ENCODE results near the gene ZMYM1. TPM values are rescaled to one million over a fixed set of nuclear protein-coding genes. Genes with fewer than 3 reads are reported as not detected.
"Not testable (repeated sequence)": the region's sequence is repeated elsewhere in the genome, so short reads cannot be mapped to it uniquely, and the experiment has no call there.

The ZMYM1 gene
- total RNA-seq: 9.0 and 13.5 TPM in 2 replicates

- intact Hi-C loops (cut with micrococcal nuclease): loop anchor here (1.0 to 2.0 kb wide), 5 partner anchors 48 to 227 kb away; partner anchors contain the start of genes SFPQ, SMIM12 and ZMYM6
Measured at GRCh38 chr1:35079003-35079930, at the start of gene ZMYM1. ZMYM1 (plus strand) TSS chr1:35079385; CDS start chr1:35093988, 14,603 bp downstream.

GRCh38 chr1:35029761-35030160 is 49.4 kb upstream of the ZMYM1 start:
- intact Hi-C loops (cut with micrococcal nuclease): loop anchor here (2.0 to 5.0 kb wide), 3 partner anchors 42 to 171 kb away; partner anchors contain the start of genes SFPQ, SMIM12 and TMEM35B

- intact Hi-C loops (cut with micrococcal nuclease): loop anchor here (2.0 to 5.0 kb wide), 3 partner anchors 43 to 172 kb away; partner anchors contain the start of genes SFPQ, SMIM12 and TMEM35B
Measured at GRCh38 chr1:35030338-35030737, 48.8 kb upstream of the ZMYM1 start.

GRCh38 chr1:35030756-35031446 is 48.3 kb upstream of the ZMYM1 start:
- intact Hi-C loops (cut with micrococcal nuclease): loop anchor here (1.0 to 5.0 kb wide), 4 partner anchors 44 to 172 kb away; partner anchors contain the start of genes SFPQ, SMIM12, TMEM35B and ZMYM1

- intact Hi-C loops (cut with micrococcal nuclease): loop anchor here (5.0 kb wide), 1 partner anchor 45 kb away; the partner anchor contains the start of gene TMEM35B
Measured at GRCh38 chr1:35032384-35032739, 46.8 kb upstream of the ZMYM1 start.

- intact Hi-C loops (cut with micrococcal nuclease): loop anchor here (5.0 kb wide), 1 partner anchor 46 kb away; the partner anchor contains the start of gene TMEM35B
Measured at GRCh38 chr1:35033346-35033745, 45.8 kb upstream of the ZMYM1 start.

- intact Hi-C loops (cut with micrococcal nuclease): no loop called here
Measured at GRCh38 chr1:35036621-35037020, 42.6 kb upstream of the ZMYM1 start.

- intact Hi-C loops (cut with micrococcal nuclease): no loop called here
Measured at GRCh38 chr1:35037206-35037605, 42.0 kb upstream of the ZMYM1 start.

- intact Hi-C loops (cut with micrococcal nuclease): no loop called here
Measured at GRCh38 chr1:35038723-35039122, 40.5 kb upstream of the ZMYM1 start.

- intact Hi-C loops (cut with micrococcal nuclease): no loop called here
Measured at GRCh38 chr1:35043498-35043897, 35.7 kb upstream of the ZMYM1 start.

GRCh38 chr1:35044431-35044830 is 34.8 kb upstream of the ZMYM1 start:
- intact Hi-C loops (cut with micrococcal nuclease): no loop called here

- intact Hi-C loops (cut with micrococcal nuclease): no loop called here
Measured at GRCh38 chr1:35046730-35047129, 32.5 kb upstream of the ZMYM1 start.

- intact Hi-C loops (cut with micrococcal nuclease): no loop called here
Measured at GRCh38 chr1:35047188-35047858, 31.9 kb upstream of the ZMYM1 start.

- intact Hi-C loops (cut with micrococcal nuclease): no loop called here
Measured at GRCh38 chr1:35049116-35049515, 30.1 kb upstream of the ZMYM1 start.

GRCh38 chr1:35053433-35053832 is 25.8 kb upstream of the ZMYM1 start:
- intact Hi-C loops (cut with micrococcal nuclease): no loop called here

GRCh38 chr1:35054282-35054681 is 24.9 kb upstream of the ZMYM1 start:
- intact Hi-C loops (cut with micrococcal nuclease): not testable (repeated sequence)

- intact Hi-C loops (cut with micrococcal nuclease): not testable (repeated sequence)
Measured at GRCh38 chr1:35058321-35058720, 20.9 kb upstream of the ZMYM1 start.

- intact Hi-C loops (cut with micrococcal nuclease): no loop called here
Measured at GRCh38 chr1:35058988-35059387, 20.2 kb upstream of the ZMYM1 start.

- intact Hi-C loops (cut with micrococcal nuclease): no loop called here
Measured at GRCh38 chr1:35062518-35063196, 16.5 kb upstream of the ZMYM1 start.

- intact Hi-C loops (cut with micrococcal nuclease): no loop called here
Measured at GRCh38 chr1:35064265-35064664, 14.9 kb upstream of the ZMYM1 start.

- intact Hi-C loops (cut with micrococcal nuclease): no loop called here
Measured at GRCh38 chr1:35069746-35070145, 9.4 kb upstream of the ZMYM1 start.
